H1 (cell line): ENCODE results near the gene SLC22A6. TPM values are rescaled to one million over a fixed set of nuclear protein-coding genes. Genes with fewer than 3 reads are reported as not detected.

Source experiments
- CTBP2 ChIP-seq: IDR thresholded peaks from 2 replicates; pipeline ENCODE4 v1.7.0; 2011; ENCODE audit warnings: borderline replicate concordance, mild to moderate bottlenecking, moderate library complexity, mixed read lengths, low read length; ENCODE audit not compliant: insufficient read depth, insufficient read length
- RNF2 ChIP-seq: fragments of 200-900, 300-1000 bp; sonication (generic); IDR thresholded peaks from 2 replicates; pipeline ENCODE4 v1.7.1; 2016; ENCODE audit warnings: borderline replicate concordance, low read depth, mild to moderate bottlenecking, antibody characterized with exemption, low read length; ENCODE audit not compliant: poor library complexity, severe bottlenecking; ENCODE audit errors: missing control alignments
- polyA plus RNA-seq, 7 experiments: library from polyadenylated mRNA; depleted of rRNA in 3 of 7; stranded (reverse) in 5 of 7; unstranded in 2 of 7; fragments of >200 nt in 5 of 7; fragments of 200-250 nt in 2 of 7; gene quantifications; 1 replicate in 5 of 7; 2 replicates in 1 of 7; 4 replicates in 1 of 7; pipeline versions ENCODE4 v1.2.1 to v1.2.3, GENCODE V29; 2011 to 2013; ENCODE audit warnings: missing spikeins in 2 of 7, mixed read lengths in 2 of 7
- total RNA-seq: library from RNA; stranded (reverse); fragmentation: NEBNext Ultra II Directional; extraction: Animal tissue kit (Norgen Biotek cat#: 25700); gene quantifications from 2 replicates; pipeline ENCODE4 v1.2.1, GENCODE V29; 2021
- TF ChIP-seq, protein P1 (sequence below): fragments of 300-600 bp; sonication (generic); IDR thresholded peaks from 2 replicates; pipeline ENCODE4 v1.7.1; 2012; ENCODE audit warnings: low read length, moderate library complexity, mild to moderate bottlenecking, inconsistent platforms; ENCODE audit not compliant: insufficient replicate concordance

The SLC22A6 gene
- total and polyA plus RNA-seq, 2 of the 8 experiments (the other 6 are each of a cell fraction or from before 2014, with no cell fraction given) = not detected

DNA sequence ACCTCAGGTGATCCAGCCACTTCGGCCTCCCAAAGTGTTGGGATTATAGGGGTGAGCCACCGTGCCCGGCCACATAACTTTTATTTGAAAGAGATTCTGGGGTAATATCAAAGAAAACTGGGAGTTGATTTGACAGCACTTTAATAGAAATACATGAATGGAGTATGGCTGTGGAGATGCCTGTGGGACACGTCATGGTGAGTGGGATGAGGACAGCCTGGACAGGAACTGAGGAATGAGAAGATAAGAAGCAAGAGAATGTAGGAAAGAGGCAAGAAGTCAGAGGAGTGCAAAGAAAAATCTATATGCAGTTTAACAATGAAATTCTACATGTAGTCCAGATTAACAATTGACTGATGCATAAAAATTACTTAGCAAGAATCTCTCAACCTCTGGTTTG lies 31.0 kb downstream of the SLC22A6 start (continued):
- TF ChIP-seq CTBP2 (no peak), RNF2 (no peak)
- TF ChIP-seq, protein P1, sequence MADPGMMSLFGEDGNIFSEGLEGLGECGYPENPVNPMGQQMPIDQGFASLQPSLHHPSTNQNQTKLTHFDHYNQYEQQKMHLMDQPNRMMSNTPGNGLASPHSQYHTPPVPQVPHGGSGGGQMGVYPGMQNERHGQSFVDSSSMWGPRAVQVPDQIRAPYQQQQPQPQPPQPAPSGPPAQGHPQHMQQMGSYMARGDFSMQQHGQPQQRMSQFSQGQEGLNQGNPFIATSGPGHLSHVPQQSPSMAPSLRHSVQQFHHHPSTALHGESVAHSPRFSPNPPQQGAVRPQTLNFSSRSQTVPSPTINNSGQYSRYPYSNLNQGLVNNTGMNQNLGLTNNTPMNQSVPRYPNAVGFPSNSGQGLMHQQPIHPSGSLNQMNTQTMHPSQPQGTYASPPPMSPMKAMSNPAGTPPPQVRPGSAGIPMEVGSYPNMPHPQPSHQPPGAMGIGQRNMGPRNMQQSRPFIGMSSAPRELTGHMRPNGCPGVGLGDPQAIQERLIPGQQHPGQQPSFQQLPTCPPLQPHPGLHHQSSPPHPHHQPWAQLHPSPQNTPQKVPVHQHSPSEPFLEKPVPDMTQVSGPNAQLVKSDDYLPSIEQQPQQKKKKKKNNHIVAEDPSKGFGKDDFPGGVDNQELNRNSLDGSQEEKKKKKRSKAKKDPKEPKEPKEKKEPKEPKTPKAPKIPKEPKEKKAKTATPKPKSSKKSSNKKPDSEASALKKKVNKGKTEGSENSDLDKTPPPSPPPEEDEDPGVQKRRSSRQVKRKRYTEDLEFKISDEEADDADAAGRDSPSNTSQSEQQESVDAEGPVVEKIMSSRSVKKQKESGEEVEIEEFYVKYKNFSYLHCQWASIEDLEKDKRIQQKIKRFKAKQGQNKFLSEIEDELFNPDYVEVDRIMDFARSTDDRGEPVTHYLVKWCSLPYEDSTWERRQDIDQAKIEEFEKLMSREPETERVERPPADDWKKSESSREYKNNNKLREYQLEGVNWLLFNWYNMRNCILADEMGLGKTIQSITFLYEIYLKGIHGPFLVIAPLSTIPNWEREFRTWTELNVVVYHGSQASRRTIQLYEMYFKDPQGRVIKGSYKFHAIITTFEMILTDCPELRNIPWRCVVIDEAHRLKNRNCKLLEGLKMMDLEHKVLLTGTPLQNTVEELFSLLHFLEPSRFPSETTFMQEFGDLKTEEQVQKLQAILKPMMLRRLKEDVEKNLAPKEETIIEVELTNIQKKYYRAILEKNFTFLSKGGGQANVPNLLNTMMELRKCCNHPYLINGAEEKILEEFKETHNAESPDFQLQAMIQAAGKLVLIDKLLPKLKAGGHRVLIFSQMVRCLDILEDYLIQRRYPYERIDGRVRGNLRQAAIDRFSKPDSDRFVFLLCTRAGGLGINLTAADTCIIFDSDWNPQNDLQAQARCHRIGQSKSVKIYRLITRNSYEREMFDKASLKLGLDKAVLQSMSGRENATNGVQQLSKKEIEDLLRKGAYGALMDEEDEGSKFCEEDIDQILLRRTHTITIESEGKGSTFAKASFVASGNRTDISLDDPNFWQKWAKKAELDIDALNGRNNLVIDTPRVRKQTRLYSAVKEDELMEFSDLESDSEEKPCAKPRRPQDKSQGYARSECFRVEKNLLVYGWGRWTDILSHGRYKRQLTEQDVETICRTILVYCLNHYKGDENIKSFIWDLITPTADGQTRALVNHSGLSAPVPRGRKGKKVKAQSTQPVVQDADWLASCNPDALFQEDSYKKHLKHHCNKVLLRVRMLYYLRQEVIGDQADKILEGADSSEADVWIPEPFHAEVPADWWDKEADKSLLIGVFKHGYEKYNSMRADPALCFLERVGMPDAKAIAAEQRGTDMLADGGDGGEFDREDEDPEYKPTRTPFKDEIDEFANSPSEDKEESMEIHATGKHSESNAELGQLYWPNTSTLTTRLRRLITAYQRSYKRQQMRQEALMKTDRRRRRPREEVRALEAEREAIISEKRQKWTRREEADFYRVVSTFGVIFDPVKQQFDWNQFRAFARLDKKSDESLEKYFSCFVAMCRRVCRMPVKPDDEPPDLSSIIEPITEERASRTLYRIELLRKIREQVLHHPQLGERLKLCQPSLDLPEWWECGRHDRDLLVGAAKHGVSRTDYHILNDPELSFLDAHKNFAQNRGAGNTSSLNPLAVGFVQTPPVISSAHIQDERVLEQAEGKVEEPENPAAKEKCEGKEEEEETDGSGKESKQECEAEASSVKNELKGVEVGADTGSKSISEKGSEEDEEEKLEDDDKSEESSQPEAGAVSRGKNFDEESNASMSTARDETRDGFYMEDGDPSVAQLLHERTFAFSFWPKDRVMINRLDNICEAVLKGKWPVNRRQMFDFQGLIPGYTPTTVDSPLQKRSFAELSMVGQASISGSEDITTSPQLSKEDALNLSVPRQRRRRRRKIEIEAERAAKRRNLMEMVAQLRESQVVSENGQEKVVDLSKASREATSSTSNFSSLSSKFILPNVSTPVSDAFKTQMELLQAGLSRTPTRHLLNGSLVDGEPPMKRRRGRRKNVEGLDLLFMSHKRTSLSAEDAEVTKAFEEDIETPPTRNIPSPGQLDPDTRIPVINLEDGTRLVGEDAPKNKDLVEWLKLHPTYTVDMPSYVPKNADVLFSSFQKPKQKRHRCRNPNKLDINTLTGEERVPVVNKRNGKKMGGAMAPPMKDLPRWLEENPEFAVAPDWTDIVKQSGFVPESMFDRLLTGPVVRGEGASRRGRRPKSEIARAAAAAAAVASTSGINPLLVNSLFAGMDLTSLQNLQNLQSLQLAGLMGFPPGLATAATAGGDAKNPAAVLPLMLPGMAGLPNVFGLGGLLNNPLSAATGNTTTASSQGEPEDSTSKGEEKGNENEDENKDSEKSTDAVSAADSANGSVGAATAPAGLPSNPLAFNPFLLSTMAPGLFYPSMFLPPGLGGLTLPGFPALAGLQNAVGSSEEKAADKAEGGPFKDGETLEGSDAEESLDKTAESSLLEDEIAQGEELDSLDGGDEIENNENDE = no peak
